Activated B cell treated with CpG ODN at 0.5 μM for 24 hours (primary cell): Measurements from ENCODE around the gene SMTNL2. TPM values are rescaled to one million over a fixed set of nuclear protein-coding genes. Genes with fewer than 3 reads are reported as not detected.
A peak's percentile ranks its signal among the peaks of the same experiment; 100 is the strongest.

Experiments used
- ATAC-seq: fragments of 200-7000 bp; cut with Tn5 transposase; one replicate; pipeline ENCODE4 v1.10.0; 2021; ENCODE audit warnings: low read depth, mild to moderate bottlenecking, moderate library complexity
- CTCF ChIA-PET: fragments of 350-600 bp; sonication (Branson Sonifier 250); formaldehyde crosslinking; loops from one replicate; lab custom pipeline; 2021; ENCODE audit warnings: antibody characterized with exemption; lab: Charles Lee
- POLR2A ChIA-PET: fragments of 350-600 bp; sonication (Branson Sonifier 250); formaldehyde crosslinking; loops from one replicate; lab custom pipeline; 2021; ENCODE audit warnings: antibody characterized with exemption; lab: Charles Lee
- DNase-seq: peaks from one replicate; pipeline ENCODE4 v3.0.0; 2022
- H3K27ac Mint-ChIP-seq: one replicate; pipeline ENCODE4 v1.8.0; 2020; ENCODE audit warnings: mixed read lengths
- H3K27me3 Mint-ChIP-seq: one replicate; pipeline ENCODE4 v1.8.0; 2021; ENCODE audit warnings: mixed read lengths
- H3K36me3 Mint-ChIP-seq: one replicate; pipeline ENCODE4 v1.8.0; 2021; ENCODE audit warnings: low read depth, mixed read lengths
- H3K4me1 Mint-ChIP-seq: one replicate; pipeline ENCODE4 v1.8.0; 2021; ENCODE audit warnings: mixed read lengths
- H3K4me3 Mint-ChIP-seq: one replicate; pipeline ENCODE4 v1.8.0; 2020; ENCODE audit warnings: mild to moderate bottlenecking, mixed read lengths
- H3K9me3 Mint-ChIP-seq: one replicate; pipeline ENCODE4 v1.8.0; 2020; ENCODE audit warnings: mixed read lengths
- CTCF ChIP-seq: fragments of 200-600 bp; IDR thresholded peaks from one replicate; pipeline ENCODE4 v1.8.0; 2022; ENCODE audit warnings: antibody characterized with exemption, mild to moderate bottlenecking
- intact Hi-C: fragments of 100-400 bp; cut with micrococcal nuclease; formaldehyde crosslinking; loops from one replicate; pipeline ENCODE4 v1.15.1; 2024
- total RNA-seq: library from RNA; stranded (reverse); gene quantifications from 2 replicates; pipeline ENCODE4 v1.2.3, GENCODE V29; 2022

SMTNL2 gene
- total RNA-seq, 1 donor from 2014 or later, result not detected

GRCh38 chr17:4565209-4566141, 18.9 kb upstream of the SMTNL2 start:
- intact Hi-C loops, result loop anchor here (1.0 to 5.0 kb wide), 6 partner anchors 10 to 337 kb away; partner anchors contain the start of genes CHRNE and MYBBP1A
- no peak overlapping the region for H3K27ac Mint-ChIP-seq
- ChIA-PET CTCF (interaction anchor here (0.8 to 2.4 kb wide), 8 partner anchors 9 to 161 kb away, joined by 3 to 25 read pairs (median 3); partner anchors contain the start of gene MYBBP1A), POLR2A (interaction anchor here (1.4 kb wide), 1 partner anchor 323 kb away, joined by 5 read pairs; no protein-coding TSS in a partner anchor)
- no peaks in the 10 kb centered on the region for H3K36me3 Mint-ChIP-seq
- no peaks in the 10 kb centered on the region for H3K9me3 Mint-ChIP-seq
- no peak for DNase-seq
- peak; percentile 71 for ATAC-seq
- peak; percentile 86 for TF ChIP-seq CTCF
- H3K4me3 Mint-ChIP-seq, result no peak overlapping the region
- peaks cover 23% of the 10 kb centered on the region for H3K4me1 Mint-ChIP-seq
- H3K27me3 Mint-ChIP-seq, result peaks cover 1% of the 10 kb centered on the region

GRCh38 chr17:4566785-4567184, 17.5 kb upstream of the SMTNL2 start:
- POLR2A ChIA-PET, result interaction anchor here (0.6 to 1.4 kb wide), 3 partner anchors 12 to 322 kb away, joined by 4 to 7 read pairs (median 5); partner anchors contain the start of gene MYBBP1A

GRCh38 chr17:4569591-4569990, 14.7 kb upstream of the SMTNL2 start:
- H3K4me3 Mint-ChIP-seq, result no peak overlapping the region
- no peaks in the 10 kb centered on the region for H3K9me3 Mint-ChIP-seq
- peaks cover 5% of the 10 kb centered on the region for H3K27me3 Mint-ChIP-seq
- ATAC-seq (no peak), DNase-seq (no peak)
- POLR2A ChIA-PET, result interaction anchor here (0.6 to 1.0 kb wide), 2 partner anchors 14 to 426 kb away, joined by 3 to 4 read pairs; partner anchors contain the start of gene MYBBP1A
- intact Hi-C loops, result loop anchor here (5.0 kb wide), 1 partner anchor 333 kb away; the partner anchor contains the start of gene CHRNE
- no peak for TF ChIP-seq CTCF
- H3K27ac Mint-ChIP-seq, result no peak overlapping the region
- H3K36me3 Mint-ChIP-seq, result no peaks in the 10 kb centered on the region
- CTCF ChIA-PET, result interaction anchor here (0.6 kb wide), 1 partner anchor 319 kb away, joined by 4 read pairs; no protein-coding TSS in a partner anchor
- peaks cover 14% of the 10 kb centered on the region for H3K4me1 Mint-ChIP-seq

More at GRCh38 chr17:4566785-4567184, 17.5 kb upstream of the SMTNL2 start:
- CTCF ChIA-PET, result interaction anchor here (0.6 to 2.8 kb wide), 23 partner anchors 10 to 401 kb away, joined by 3 to 25 read pairs (median 4); partner anchors contain the start of genes C17orf107, MYBBP1A, SMTNL2 and SPAG7
- TF ChIP-seq CTCF, result no peak
- no peaks in the 10 kb centered on the region for H3K36me3 Mint-ChIP-seq
- no peak overlapping the region for H3K4me3 Mint-ChIP-seq
- ATAC-seq, result peak; percentile 62
- H3K27me3 Mint-ChIP-seq, result peaks cover 4% of the 10 kb centered on the region
- H3K4me1 Mint-ChIP-seq, result peaks cover 16% of the 10 kb centered on the region
- no peak overlapping the region for H3K27ac Mint-ChIP-seq
- intact Hi-C loops, result loop anchor here (1.0 to 5.0 kb wide), 5 partner anchors 60 to 336 kb away; partner anchors contain the start of gene CHRNE
- no peak for DNase-seq
- no peaks in the 10 kb centered on the region for H3K9me3 Mint-ChIP-seq

- DNase-seq (no peak), ATAC-seq (no peak)
- ChIA-PET CTCF (no interaction called here), POLR2A (no interaction called here)
- no peak overlapping the region for H3K4me3 Mint-ChIP-seq
- no peak for TF ChIP-seq CTCF
- H3K4me1 Mint-ChIP-seq, result peaks cover 7% of the 10 kb centered on the region
- intact Hi-C loops, result no loop called here
- H3K27me3 Mint-ChIP-seq, result peaks cover 4% of the 10 kb centered on the region
- H3K9me3 Mint-ChIP-seq, result no peaks in the 10 kb centered on the region
- H3K36me3 Mint-ChIP-seq, result no peaks in the 10 kb centered on the region
- no peak overlapping the region for H3K27ac Mint-ChIP-seq
Observed at GRCh38 chr17:4572131-4572530, 12.2 kb upstream of the SMTNL2 start.
